H9 (cell line): Measurements from ENCODE around the gene RAET1G. TPM values are rescaled to one million over a fixed set of nuclear protein-coding genes. Genes with fewer than 3 reads are reported as not detected.

Experiments used
- DNase-seq: peaks from one replicate; pipeline ENCODE4 v3.0.0-alpha.2; 2017
- H2AFZ ChIP-seq: one replicate; pipeline ENCODE4 v1.6.1; 2013; ENCODE audit warnings: mild to moderate bottlenecking, low read length, control low read depth, moderate library complexity
- H2AK5ac ChIP-seq: 2 replicates; pipeline ENCODE4 v1.6.1; 2013; ENCODE audit warnings: low read length, control low read depth, mixed read lengths; ENCODE audit not compliant: insufficient read length
- H2BK120ac ChIP-seq: one replicate; pipeline ENCODE4 v1.6.1; 2013; ENCODE audit warnings: low read depth, mild to moderate bottlenecking, low read length, control low read depth, inconsistent platforms; ENCODE audit not compliant: poor library complexity, severe bottlenecking
- H2BK12ac ChIP-seq: 2 replicates; pipeline ENCODE4 v1.6.1; 2013; ENCODE audit warnings: low read length, control low read depth, mixed read lengths, low read depth; ENCODE audit not compliant: insufficient read length
- H2BK15ac ChIP-seq: 2 replicates; pipeline ENCODE4 v1.6.1; 2013; ENCODE audit warnings: low read depth, low read length, control low read depth
- H2BK20ac ChIP-seq: one replicate; pipeline ENCODE4 v1.6.1; 2013; ENCODE audit warnings: low read depth, mild to moderate bottlenecking, low read length, control low read depth, inconsistent platforms; ENCODE audit not compliant: poor library complexity, severe bottlenecking
- H2BK5ac ChIP-seq: 2 replicates; pipeline ENCODE4 v1.6.1; 2013; ENCODE audit warnings: low read length, control low read depth, mixed read lengths; ENCODE audit not compliant: insufficient read length
- H3K14ac ChIP-seq: 2 replicates; pipeline ENCODE4 v1.6.1; 2013; ENCODE audit warnings: low read length, control low read depth; ENCODE audit not compliant: insufficient read depth
- H3K18ac ChIP-seq: 2 replicates; pipeline ENCODE4 v1.6.1; 2013; ENCODE audit warnings: low read depth, mild to moderate bottlenecking, mixed read lengths, low read length, control low read depth; ENCODE audit not compliant: insufficient read length
- H3K23ac ChIP-seq: 2 replicates; pipeline ENCODE4 v1.6.1; 2013; ENCODE audit warnings: low read length, control low read depth, mixed read lengths, low read depth; ENCODE audit not compliant: insufficient read length
- H3K23me2 ChIP-seq: 2 replicates; pipeline ENCODE4 v1.6.1; 2013; ENCODE audit warnings: low read depth, mild to moderate bottlenecking, mixed read lengths, low read length, control low read depth; ENCODE audit not compliant: insufficient read length, poor library complexity, severe bottlenecking
- H3K27ac ChIP-seq: 2 replicates; pipeline ENCODE4 v1.5.1; 2013; ENCODE audit warnings: low read length, control low read depth, mixed read lengths, low read depth; ENCODE audit not compliant: insufficient read length
- H3K27me3 ChIP-seq: 2 replicates; pipeline ENCODE4 v1.6.1; 2013; ENCODE audit warnings: low read length, control low read depth, inconsistent platforms; ENCODE audit not compliant: insufficient read depth
- H3K4ac ChIP-seq: 2 replicates; pipeline ENCODE4 v1.6.1; 2013; ENCODE audit warnings: low read depth, mild to moderate bottlenecking, control low read depth, inconsistent platforms, low read length, moderate library complexity
- H3K4me1 ChIP-seq: 2 replicates; pipeline ENCODE4 v1.6.1; 2013; ENCODE audit warnings: low read length, control low read depth, inconsistent platforms; ENCODE audit not compliant: insufficient read depth
- H3K4me2 ChIP-seq: 2 replicates; pipeline ENCODE4 v1.6.1; 2013; ENCODE audit warnings: low read length, control low read depth, mixed read lengths; ENCODE audit not compliant: insufficient read length, insufficient read depth
- H3K56ac ChIP-seq: 2 replicates; pipeline ENCODE4 v1.6.1; 2013; ENCODE audit warnings: low read depth, mild to moderate bottlenecking, mixed read lengths, low read length, control low read depth; ENCODE audit not compliant: insufficient read length
- H3K79me1 ChIP-seq: 2 replicates; pipeline ENCODE4 v1.6.1; 2013; ENCODE audit warnings: low read depth, mild to moderate bottlenecking, moderate library complexity, low read length, control low read depth, inconsistent platforms; ENCODE audit not compliant: insufficient read depth, poor library complexity, severe bottlenecking
- H3K79me2 ChIP-seq: 2 replicates; pipeline ENCODE4 v1.6.1; 2013; ENCODE audit warnings: low read length, control low read depth, inconsistent platforms; ENCODE audit not compliant: insufficient read depth
- H3K9ac ChIP-seq: 2 replicates; pipeline ENCODE4 v1.6.1; 2013; ENCODE audit warnings: low read length, control low read depth, mixed read lengths; ENCODE audit not compliant: insufficient read length; ENCODE audit errors: extremely low read depth
- H3K9me3 ChIP-seq: one replicate; pipeline ENCODE4 v1.6.1; 2013; ENCODE audit warnings: low read depth, low read length, inconsistent platforms; ENCODE audit not compliant: control insufficient read depth
- H3T11ph ChIP-seq: one replicate; pipeline ENCODE4 v1.6.1; 2013; ENCODE audit warnings: mild to moderate bottlenecking, low read length, control low read depth, inconsistent platforms
- H4K20me1 ChIP-seq: one replicate; pipeline ENCODE4 v1.6.1; 2013; ENCODE audit not compliant: control insufficient read depth, insufficient read length, insufficient read depth
- H4K5ac ChIP-seq: 2 replicates; pipeline ENCODE4 v1.6.1; 2013; ENCODE audit warnings: low read depth, mild to moderate bottlenecking, mixed read lengths, low read length, control low read depth; ENCODE audit not compliant: insufficient read length
- H4K8ac ChIP-seq: replicated peaks from 2 replicates; pipeline ENCODE4 v1.6.1; 2013; ENCODE audit warnings: low read length, control low read depth, mixed read lengths, low read depth; ENCODE audit not compliant: insufficient read length
- H4K91ac ChIP-seq: 2 replicates; pipeline ENCODE4 v1.6.1; 2013; ENCODE audit warnings: low read depth, mild to moderate bottlenecking, moderate library complexity, mixed read lengths, low read length, control low read depth; ENCODE audit not compliant: insufficient read length
- H3K27ac Mint-ChIP-seq, 3 experiments: 2 replicates in 2 of 3; 3 replicates in 1 of 3; pipeline ENCODE4 v1.8.0; 2020 to 2021; ENCODE audit warnings: mixed read lengths in 3 of 3, mild to moderate bottlenecking in 1 of 3, moderate library complexity in 1 of 3
- H3K27me3 Mint-ChIP-seq: 2 replicates; pipeline ENCODE4 v1.8.0; 2021; ENCODE audit warnings: low read depth, mild to moderate bottlenecking, moderate library complexity, mixed read lengths
- H3K36me3 Mint-ChIP-seq, 3 experiments: 2 replicates in 2 of 3; 3 replicates in 1 of 3; pipeline ENCODE4 v1.8.0; 2020 to 2021; ENCODE audit warnings: low read depth in 3 of 3, mixed read lengths in 3 of 3; ENCODE audit not compliant: insufficient read depth in 1 of 3
- H3K4me1 Mint-ChIP-seq, 2 experiments: 2 replicates each; pipeline ENCODE4 v1.8.0; 2020; ENCODE audit warnings: mixed read lengths in 2 of 2
- H3K4me3 Mint-ChIP-seq, 2 experiments: 2 replicates in 1 of 2; 3 replicates in 1 of 2; pipeline ENCODE4 v1.8.0; 2020 to 2021; ENCODE audit warnings: mild to moderate bottlenecking in 2 of 2, mixed read lengths in 2 of 2, moderate library complexity in 1 of 2
- H3K9me3 Mint-ChIP-seq, 2 experiments: 2 replicates in 1 of 2; 3 replicates in 1 of 2; pipeline ENCODE4 v1.8.0; 2020; ENCODE audit warnings: mild to moderate bottlenecking in 2 of 2, mixed read lengths in 2 of 2, moderate library complexity in 1 of 2
- WGBS: extraction: QIAGEN DNeasy Blood & Tissue Kit; methylation state at CpG from one replicate; pipeline ENCODE4 v1.1.7; 2013; ENCODE audit warnings: missing lambda C conversion rate, low lambda C conversion rate, mixed read lengths; ENCODE audit not compliant: insufficient read length; ENCODE audit errors: extremely low coverage; 5-methylcytosine and 5-hydroxymethylcytosine counted together
- total RNA-seq: library from RNA; stranded (reverse); gene quantifications from 2 replicates; pipeline ENCODE4 v1.2.1, GENCODE V29; 2021
- TF ChIP-seq, protein P1 (sequence below): fragments of 200-600 bp; sonication (generic); conservative IDR thresholded peaks from 3 replicates; pipeline ENCODE4 v1.8.0; 2021; ENCODE audit warnings: antibody characterized with exemption, mild to moderate bottlenecking

Gene RAET1G
- total RNA-seq, 1 experiment from 2014 or later: not detected

GRCh38 chr6:149936743-149937142, 13.8 kb upstream of the RAET1G start:
- no peak overlapping the region for H3K14ac ChIP-seq
- H3K4ac ChIP-seq: no peak overlapping the region
- H3K18ac ChIP-seq: no peak overlapping the region
- H3K23me2 ChIP-seq: peaks cover 12% of the 10 kb centered on the region
- Mint-ChIP-seq H3K4me3 (no peak overlapping the region), H3K4me1 (peaks cover 8 to 11% of the 10 kb centered on the region in 2 experiments), H3K9me3 (peaks cover 0 to 9% of the 10 kb centered on the region in 2 experiments; a peak in 1 of 5 replicates), H3K27me3 (peaks cover 97% of the 10 kb centered on the region), H3K27ac (no peak overlapping the region), H3K36me3 (peaks cover 0 to 4% (median 3%) of the 10 kb centered on the region in 3 experiments; a peak in 3 of 7 replicates)
- no peak overlapping the region for H4K8ac ChIP-seq
- H2BK15ac ChIP-seq: no peak overlapping the region
- H3K27me3 ChIP-seq: peaks cover 64% of the 10 kb centered on the region
- no peak overlapping the region for H4K5ac ChIP-seq
- H3K79me1 ChIP-seq: no peaks in the 10 kb centered on the region
- H3T11ph ChIP-seq: no peak overlapping the region
- H3K56ac ChIP-seq: no peak overlapping the region
- no peak overlapping the region for H3K23ac ChIP-seq
- no peak for DNase-seq
- no peak overlapping the region for H3K9ac ChIP-seq
- H3K27ac ChIP-seq: no peak overlapping the region
- no peak overlapping the region for H3K4me2 ChIP-seq
- no peak overlapping the region for H2BK20ac ChIP-seq
- no peak overlapping the region for H2BK5ac ChIP-seq
- H4K20me1 ChIP-seq: no peaks in the 10 kb centered on the region
- WGBS: no CpG with 5 or more reads among the region's 2 CpGs
- no peak overlapping the region for H2BK12ac ChIP-seq
- H3K4me1 ChIP-seq: no peaks in the 10 kb centered on the region
- no peak overlapping the region for H2AK5ac ChIP-seq
- H2AFZ ChIP-seq: no peak overlapping the region
- TF ChIP-seq, protein P1, sequence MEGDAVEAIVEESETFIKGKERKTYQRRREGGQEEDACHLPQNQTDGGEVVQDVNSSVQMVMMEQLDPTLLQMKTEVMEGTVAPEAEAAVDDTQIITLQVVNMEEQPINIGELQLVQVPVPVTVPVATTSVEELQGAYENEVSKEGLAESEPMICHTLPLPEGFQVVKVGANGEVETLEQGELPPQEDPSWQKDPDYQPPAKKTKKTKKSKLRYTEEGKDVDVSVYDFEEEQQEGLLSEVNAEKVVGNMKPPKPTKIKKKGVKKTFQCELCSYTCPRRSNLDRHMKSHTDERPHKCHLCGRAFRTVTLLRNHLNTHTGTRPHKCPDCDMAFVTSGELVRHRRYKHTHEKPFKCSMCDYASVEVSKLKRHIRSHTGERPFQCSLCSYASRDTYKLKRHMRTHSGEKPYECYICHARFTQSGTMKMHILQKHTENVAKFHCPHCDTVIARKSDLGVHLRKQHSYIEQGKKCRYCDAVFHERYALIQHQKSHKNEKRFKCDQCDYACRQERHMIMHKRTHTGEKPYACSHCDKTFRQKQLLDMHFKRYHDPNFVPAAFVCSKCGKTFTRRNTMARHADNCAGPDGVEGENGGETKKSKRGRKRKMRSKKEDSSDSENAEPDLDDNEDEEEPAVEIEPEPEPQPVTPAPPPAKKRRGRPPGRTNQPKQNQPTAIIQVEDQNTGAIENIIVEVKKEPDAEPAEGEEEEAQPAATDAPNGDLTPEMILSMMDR: no peak
- H3K9me3 ChIP-seq: no peaks in the 10 kb centered on the region
- H3K79me2 ChIP-seq: no peaks in the 10 kb centered on the region
- no peak overlapping the region for H2BK120ac ChIP-seq
- H4K91ac ChIP-seq: no peak overlapping the region
